NCI-H128 (cell line): ENCODE data around the gene IL21R.

Experiments
- DNase-seq: peaks from one replicate; lab custom pipeline; 2025; ENCODE audit not compliant: unreplicated experiment; lab: John Stamatoyannopoulos, UW

The IL21R gene

DNA sequence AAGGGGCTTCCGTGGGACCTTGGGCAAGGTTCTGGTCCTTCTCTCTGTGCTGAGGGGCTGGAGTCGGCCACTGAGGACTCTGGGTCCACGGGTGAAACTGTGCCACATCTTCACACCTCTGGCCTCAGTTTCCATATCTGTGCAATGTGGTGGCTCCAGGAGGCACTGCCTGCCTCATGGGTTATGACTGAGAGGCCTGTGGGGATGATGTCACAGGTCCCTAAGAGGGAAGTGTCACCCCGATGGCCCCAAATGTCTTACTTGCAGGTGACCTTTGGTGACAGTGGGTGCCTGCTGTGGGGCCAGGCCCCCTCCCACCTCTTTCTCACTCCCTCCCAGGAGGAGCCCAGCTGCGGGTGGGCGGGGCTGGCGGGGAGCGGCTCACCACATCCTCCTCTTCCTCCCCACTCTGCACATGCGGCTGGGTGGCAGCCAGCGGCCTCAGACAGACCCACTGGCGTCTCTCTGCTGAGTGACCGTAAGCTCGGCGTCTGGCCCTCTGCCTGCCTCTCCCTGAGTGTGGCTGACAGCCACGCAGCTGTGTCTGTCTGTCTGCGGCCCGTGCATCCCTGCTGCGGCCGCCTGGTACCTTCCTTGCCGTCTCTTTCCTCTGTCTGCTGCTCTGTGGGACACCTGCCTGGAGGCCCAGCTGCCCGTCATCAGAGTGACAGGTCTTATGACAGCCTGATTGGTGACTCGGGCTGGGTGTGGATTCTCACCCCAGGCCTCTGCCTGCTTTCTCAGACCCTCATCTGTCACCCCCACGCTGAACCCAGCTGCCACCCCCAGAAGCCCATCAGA lies at the start of gene IL21R:
IL21R (plus strand) TSS at position 407 of the 801 bp plus-strand sequence. CDS start 27,898 bp downstream, outside the sequence.
- DNase-seq, result no peak

DNA sequence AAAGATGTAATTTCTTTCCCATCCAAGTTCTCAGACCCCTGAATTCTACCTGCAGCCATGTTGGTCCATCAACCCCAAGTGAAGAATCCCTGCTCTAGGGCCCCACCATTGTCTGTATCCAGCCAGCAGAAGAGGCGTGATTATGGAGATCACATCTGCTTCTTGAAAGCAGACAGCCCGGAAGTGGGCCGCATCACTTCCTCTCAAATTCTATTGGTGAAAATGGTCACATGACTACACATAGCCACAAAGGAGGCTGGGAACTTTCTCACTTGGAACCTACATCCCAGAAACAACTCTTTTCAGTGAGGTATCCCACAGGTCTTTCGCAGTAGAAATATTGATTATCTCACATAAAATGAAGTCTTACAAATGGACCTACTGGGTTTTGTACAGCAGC lies 48.1 kb upstream of the IL21R start:
- no peak for DNase-seq

DNA sequence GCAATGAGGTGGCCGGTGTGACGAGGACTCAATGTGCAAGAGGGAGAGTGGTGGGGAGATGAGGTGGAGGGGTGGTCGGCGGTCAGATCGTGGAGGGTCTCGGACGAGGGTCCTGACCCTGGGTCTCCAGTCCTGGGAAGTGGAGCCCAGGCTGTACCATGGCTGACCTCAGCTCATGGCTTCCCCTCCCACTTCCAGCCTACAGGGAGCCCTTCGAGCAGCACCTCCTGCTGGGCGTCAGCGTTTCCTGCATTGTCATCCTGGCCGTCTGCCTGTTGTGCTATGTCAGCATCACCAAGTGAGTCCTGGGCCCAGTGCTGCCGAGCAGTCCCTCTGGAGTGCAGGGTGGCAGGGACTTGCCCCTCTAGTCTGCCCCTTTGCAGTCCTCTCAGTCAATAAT lies 46.4 kb upstream of the IL21R start:
- DNase-seq, result no peak

DNA sequence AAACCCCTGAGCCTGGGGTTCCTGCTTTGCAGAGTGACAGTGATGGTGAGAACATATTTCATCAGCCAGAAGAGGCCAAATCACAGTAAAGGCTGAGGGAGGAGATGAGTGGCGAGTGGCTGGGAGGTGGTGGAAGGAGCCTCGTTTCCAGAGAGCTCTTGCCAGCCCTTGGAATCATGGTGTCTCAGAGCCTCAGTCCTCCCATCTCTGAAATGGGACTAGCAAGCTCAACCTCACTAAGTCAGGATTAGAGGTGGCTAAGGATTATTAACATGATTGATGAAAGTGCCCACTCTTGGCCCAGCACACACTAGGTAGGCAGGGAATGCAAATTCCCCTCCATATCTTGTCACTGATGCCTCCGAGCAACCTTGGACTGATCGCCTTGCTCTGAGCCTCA lies 45.2 kb upstream of the IL21R start:
- DNase-seq, result no peak

DNA sequence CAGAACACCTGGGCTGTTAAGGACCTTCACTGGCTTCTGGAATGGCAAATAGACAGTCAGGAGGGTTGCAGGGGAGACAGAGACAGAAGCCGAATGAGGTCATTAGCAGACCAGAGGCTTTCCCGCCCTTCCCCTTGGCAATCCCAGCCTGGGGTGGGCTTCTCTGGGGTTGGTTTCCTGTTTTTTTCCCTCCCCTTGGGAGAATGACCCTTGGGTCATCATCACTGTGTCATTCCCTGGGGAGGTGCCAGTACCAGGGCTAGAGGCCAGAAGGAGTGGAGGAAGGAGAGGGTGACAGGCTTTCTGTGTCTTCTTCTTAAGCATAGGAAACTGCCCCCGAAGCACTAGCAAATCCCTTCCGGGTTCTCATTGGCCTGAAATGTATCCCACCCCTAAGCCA lies 42.9 kb upstream of the IL21R start:
- no peak for DNase-seq

DNA sequence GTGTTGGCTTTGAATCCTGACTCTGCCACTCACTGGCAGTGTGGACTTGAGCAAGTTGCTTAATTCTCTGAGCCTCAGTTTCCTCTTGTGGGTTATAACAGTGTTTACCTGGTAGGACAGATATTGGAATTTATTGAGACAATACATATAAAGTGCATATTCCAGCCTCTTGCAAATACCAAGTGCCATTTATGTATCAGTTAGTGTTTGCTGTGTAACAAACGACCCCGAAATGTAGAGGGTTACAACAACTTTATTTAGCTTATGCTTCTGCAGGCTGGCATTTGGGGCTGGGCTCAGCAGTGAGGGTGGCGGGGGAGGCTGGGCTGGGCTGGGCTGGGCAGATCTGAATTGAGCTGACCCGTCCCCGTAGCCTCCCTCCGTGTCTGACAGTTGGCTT lies 42.4 kb upstream of the IL21R start:
- DNase-seq, result no peak

DNA sequence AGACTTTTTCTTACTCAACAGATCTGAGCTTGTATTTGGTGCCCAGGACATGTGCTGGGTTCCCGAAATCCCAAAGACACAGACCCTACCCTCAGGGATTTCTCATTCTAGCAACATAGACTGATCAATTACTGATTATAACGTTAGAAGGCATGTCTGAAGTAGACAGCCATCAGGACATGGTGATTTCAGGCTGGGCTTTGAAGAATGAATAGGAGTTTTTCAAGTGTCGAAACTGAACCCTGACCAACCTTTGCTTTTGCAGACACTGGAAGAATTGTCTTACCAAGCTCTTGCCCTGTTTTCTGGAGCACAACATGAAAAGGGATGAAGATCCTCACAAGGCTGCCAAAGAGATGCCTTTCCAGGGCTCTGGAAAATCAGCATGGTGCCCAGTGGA lies 40.0 kb upstream of the IL21R start:
- no peak for DNase-seq

DNA sequence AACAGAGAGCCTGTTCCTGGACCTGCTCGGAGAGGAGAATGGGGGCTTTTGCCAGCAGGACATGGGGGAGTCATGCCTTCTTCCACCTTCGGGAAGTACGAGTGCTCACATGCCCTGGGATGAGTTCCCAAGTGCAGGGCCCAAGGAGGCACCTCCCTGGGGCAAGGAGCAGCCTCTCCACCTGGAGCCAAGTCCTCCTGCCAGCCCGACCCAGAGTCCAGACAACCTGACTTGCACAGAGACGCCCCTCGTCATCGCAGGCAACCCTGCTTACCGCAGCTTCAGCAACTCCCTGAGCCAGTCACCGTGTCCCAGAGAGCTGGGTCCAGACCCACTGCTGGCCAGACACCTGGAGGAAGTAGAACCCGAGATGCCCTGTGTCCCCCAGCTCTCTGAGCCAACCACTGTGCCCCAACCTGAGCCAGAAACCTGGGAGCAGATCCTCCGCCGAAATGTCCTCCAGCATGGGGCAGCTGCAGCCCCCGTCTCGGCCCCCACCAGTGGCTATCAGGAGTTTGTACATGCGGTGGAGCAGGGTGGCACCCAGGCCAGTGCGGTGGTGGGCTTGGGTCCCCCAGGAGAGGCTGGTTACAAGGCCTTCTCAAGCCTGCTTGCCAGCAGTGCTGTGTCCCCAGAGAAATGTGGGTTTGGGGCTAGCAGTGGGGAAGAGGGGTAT lies 39.3 kb upstream of the IL21R start:
- no peak for DNase-seq

DNA sequence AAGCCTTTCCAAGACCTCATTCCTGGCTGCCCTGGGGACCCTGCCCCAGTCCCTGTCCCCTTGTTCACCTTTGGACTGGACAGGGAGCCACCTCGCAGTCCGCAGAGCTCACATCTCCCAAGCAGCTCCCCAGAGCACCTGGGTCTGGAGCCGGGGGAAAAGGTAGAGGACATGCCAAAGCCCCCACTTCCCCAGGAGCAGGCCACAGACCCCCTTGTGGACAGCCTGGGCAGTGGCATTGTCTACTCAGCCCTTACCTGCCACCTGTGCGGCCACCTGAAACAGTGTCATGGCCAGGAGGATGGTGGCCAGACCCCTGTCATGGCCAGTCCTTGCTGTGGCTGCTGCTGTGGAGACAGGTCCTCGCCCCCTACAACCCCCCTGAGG lies 38.7 kb upstream of the IL21R start:
- no peak for DNase-seq

DNA sequence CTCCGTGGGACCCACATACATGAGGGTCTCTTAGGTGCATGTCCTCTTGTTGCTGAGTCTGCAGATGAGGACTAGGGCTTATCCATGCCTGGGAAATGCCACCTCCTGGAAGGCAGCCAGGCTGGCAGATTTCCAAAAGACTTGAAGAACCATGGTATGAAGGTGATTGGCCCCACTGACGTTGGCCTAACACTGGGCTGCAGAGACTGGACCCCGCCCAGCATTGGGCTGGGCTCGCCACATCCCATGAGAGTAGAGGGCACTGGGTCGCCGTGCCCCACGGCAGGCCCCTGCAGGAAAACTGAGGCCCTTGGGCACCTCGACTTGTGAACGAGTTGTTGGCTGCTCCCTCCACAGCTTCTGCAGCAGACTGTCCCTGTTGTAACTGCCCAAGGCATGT lies 38.2 kb upstream of the IL21R start:
- DNase-seq, result no peak

DNA sequence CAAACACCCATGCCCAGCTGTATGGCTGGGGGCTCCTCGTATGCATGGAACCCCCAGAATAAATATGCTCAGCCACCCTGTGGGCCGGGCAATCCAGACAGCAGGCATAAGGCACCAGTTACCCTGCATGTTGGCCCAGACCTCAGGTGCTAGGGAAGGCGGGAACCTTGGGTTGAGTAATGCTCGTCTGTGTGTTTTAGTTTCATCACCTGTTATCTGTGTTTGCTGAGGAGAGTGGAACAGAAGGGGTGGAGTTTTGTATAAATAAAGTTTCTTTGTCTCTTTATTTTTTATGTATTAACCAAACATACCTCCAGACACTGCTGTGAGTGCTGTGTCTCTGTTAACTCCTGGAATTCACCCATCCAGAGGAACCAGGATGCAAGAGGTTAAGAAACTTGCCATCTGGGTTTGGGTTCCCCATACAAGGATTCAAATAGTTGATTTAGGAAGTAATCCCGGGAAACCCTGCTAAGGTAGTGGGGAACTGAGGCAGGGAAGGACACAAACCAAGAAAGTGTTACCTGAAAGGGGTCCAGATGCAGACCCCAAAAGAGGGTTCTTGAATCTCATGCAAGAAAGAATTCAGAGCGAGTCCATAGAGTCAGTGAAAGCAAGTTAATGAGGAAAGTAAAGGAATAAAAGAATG lies 37.4 kb upstream of the IL21R start:
- no peak for DNase-seq

DNA sequence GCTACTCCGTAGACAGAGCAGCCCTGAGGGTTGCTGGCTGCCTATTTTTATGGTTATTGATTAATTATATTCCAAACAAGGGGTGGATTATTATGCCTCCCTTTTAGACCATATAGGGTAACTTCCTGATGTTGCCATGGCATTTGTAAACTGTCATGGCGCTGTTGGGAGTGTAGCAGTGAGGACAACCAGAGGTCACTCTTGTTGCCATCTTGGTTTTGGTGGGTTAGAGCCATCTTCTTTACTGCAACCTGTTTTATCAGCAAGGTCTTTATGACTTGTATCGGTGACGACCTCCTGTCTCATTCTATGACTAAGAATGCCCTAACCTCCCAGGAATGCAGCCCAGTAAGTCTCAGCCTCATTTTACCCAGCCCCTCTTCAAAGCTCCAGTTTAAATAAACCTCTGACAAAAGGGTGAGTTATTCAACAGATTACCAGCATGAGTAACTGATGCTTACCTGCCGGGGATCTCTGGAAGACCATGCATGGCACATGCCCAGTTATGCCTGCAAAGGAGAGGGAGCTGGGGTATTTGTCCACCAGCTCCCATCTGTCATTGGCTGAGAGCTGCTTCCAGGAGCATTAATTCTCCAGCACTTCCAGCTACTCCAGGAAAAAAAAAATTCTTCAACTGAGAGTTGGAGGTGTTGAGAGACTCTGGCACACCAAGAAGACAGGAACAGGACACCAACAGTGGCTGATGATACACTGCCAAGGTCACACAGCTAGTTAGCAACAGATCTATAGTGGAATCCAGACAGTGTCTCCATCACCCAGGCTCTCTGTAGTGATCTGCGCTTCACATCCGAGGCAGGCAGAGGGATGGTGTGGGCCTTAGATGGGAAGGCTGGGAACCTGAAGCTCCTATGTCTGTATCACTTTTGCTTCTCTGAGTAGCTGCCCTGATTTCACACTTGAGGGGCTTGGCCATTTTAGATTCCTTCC lies 36.6 kb upstream of the IL21R start:
- no peak for DNase-seq

DNA sequence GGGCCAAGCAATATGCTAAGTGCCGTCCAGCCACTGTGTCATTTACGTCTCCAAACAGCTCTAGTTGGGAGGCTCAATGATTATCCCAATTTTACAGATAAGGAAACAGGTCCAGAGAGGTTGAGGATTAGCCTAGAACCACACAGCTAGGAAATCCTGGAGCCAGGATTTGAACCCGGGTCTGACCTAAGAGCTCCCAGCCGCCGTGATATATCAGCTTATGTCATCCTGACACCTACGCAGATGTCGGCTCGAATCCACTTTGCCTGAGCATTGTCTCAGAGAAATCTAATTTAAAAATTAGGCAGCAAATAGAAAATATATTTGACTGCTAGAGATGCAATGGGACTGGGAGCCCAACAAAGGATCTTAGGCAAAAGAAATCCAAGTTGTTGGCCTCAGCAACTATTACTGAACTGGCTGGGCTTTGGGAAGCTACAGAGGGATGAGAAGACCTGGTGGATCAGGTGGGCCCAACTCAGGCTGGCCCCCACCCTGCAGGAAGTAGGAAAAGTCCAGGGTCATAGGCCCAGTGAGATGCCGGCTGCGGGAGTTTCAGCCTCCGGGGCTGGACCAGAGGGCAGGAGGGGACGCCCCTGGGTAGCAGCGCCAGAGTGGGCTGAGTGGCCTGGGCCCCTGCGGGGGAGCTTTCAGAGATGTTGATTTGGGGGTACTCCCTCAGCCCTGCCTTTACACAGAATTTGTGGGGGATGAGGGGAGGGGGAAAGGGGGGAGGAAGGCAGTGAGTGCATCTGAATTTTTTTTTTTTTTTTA lies 35.1 kb upstream of the IL21R start:
- no peak for DNase-seq

DNA sequence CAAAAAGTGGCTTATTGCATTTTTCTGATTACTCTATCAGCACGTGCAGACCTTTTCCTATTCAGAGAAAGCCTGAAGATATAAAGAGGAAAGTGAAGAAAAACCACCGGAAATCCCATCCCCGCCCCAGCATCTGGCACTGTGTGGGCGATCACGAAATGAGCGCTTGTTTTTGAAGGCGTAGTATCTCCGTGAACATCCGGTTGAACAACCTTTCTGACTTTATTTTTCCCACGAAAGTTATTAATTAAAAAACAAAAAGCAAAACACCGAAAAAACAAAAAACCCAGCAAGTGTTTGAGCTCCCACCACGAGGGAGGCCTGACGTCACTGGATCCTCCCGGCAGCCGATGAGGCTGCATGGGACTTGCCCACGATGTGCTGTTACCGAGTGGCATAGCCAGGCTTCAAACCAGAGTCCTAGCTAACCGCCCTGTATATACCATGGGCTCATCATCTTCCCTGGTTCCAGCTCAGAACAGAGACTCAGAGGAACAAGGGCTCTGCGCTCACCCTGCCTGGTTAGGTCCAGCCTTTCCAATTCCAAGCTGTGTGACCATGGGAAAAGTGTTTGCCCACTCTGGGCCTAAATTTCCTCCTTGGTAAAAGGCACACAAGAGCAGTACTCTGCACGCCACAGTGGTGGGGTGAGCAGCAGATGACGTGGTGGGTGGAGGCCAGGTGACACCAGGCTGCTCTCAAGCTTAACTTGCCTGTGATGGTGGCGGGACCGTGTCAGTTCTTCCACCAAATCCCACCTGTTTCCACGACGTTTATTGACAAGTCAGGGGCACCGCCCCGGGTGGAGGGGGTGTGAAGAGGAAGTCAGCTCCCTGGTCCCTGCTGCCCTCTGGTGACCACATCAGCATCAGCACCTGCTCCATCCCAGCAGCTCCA lies 34.3 kb upstream of the IL21R start:
- DNase-seq, result no peak

DNA sequence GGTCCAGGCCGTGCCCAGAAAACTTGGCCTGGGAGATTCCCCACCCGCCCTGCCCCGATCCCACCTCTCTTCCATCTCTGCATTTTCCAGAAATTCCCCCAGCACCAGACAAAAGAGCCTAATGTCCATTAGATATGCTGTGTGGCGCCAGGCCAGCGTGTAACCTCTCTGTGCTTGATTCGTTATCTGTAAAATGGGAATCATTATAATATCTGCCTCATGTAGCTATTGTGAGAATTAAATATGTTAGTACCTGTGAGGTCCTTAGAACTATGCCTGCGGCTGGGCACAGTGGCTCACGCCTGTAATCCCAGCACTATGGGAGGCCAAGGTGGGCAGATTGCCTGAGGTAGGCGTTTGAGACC lies 33.6 kb upstream of the IL21R start:
- DNase-seq, result no peak

DNA sequence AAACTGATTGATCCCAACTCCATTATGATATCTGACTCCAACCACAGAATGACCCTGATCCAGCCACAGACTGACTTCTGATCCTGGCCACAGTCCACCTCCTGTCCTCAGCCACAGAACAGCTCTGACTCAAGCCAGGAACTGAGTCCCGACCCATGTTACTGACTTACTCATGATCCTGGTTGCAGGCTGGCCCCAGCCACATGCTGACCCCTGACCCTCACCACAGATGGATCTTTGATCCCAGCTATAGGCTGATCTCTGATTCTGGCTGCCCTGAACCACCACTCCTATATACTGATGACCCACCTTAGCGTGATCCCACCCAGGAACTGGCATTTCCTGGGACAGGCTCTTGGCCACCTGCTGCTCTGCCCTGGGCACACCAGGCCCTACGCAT lies 32.2 kb upstream of the IL21R start:
- DNase-seq, result no peak

DNA sequence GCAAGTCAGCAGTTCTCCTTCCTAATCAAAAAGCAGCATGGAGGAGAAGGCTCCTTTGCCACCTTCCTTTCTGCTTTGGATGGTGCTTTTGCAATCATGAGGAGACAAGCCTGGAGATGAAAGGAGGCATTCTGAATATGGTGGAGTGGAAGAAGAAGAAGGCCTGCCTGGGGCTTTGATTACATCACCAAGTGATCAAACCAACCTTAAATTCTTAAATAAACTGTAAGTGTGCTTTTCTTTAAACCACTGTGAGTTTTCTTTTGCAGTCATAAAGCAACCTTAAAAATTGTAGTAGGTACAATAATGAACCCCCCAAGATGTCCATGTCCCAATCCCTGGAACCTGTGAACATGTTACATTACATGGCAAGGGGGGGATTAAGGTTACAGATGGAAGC lies 31.7 kb upstream of the IL21R start:
- no peak for DNase-seq

DNA sequence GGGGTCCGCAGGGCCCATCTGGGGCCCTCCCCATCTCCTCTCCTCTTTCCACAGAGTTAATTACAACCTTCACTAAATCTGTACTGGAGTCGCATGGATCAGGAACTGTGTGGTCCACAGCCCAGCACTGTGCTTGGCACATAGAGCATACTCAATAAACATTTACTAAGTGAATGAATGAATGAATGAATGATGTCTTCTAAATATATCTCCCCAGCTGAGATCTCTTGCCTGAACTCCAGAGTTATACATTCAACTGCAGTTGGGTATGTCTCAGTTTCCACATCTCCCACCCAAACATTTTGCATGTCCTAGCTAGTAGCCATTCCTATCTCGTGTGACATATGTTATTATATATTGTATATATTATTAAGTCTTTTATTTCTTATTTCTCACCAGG lies 28.7 kb upstream of the IL21R start:
- DNase-seq, result no peak

DNA sequence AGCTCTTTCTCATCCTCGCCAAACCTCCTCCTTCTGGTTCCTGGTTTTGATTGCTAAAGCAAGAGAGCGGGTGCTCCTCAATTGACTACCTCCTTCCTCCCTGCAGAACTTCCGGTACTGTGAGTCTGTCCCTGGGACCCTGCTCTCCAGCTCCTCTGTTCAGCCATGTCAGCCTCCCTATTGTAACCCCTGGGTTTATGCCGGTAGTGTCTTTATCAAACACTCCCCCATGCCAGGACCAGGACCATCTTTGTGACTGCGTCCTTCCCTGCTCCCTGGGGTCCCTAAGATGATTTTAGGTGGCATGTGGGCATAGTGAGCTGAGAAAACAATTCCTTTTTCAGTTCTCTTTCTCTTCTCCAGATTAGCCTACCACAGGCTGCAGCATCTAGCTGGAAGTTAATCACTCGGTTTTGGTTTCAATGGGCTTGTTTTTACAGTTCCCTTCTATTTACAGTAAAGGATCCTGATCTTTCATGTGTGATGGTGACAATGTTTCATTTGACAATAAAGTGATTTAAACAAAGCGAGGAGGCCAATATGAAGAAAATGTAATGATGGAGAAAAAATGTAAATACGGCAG lies 27.7 kb upstream of the IL21R start:
- DNase-seq, result no peak
